SKM-1 treated with dmso at 0.1 percent for 144 hours (cell line): ENCODE measurements around the gene FLT3.

Experiments
- DNase-seq: peaks from one replicate; lab custom pipeline; 2025; ENCODE audit not compliant: unreplicated experiment; lab: John Stamatoyannopoulos, UW

FLT3 gene

GRCh38 chr13:28046981-28047380, 53.4 kb downstream of the FLT3 start:
- no peak for DNase-seq

DNA sequence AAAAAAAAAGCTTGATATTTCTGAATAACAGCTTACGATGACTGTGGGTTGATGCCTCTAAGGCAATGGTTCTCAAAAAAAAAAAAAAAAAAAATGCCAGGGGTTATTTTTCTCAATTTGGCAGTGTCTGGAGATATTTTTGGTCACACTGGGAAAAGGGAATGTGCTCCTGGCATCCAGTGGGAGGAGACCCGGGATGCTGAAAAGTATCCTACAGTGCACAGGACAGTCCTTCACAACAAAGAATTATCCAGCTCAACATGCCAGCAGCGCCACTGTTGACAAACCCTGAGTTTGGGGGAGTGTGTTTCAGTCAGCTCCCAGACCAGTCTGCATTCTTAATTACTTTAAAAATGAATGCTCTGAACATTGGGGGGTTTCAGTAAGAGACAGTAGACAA, 54.5 kb downstream of the FLT3 start:
- DNase-seq: no peak

DNA sequence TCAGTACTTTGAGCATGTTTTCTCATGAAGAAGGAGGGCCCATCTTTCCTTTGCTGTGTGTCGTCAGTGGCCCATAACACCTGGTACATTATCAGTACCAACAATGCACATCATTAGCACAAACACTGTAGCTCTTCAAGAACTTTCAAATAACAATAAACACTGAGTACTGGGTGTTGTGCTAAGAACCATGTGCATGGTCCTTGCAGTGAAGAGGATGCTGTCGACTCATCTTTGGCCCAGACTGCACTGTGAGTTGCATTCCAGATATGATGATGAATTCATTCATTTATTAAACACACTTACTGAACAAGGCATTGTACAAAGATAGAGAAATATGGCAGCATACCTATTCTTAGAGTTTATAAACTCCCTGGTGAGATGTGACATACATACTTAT, 55.8 kb downstream of the FLT3 start:
- no peak for DNase-seq

DNA sequence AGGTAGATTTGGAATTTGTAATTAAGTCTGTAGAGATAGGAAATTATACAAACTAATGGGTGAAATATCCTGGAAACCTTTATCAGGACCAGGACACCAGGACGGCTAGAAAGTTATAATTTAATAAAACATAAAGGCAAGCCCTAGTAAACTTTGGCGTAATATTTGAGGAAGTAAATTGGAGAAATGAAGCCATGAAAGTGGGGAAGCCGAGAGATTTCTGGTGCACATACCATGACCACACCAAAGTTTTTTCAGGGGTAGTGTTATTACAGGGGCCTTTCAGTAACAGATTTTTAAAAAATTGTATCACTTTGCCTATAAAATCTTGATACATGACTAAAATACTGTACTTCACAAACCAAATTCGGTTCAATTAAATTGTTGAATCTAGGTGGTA, 57.2 kb downstream of the FLT3 start:
- DNase-seq: peak; percentile 19

DNA sequence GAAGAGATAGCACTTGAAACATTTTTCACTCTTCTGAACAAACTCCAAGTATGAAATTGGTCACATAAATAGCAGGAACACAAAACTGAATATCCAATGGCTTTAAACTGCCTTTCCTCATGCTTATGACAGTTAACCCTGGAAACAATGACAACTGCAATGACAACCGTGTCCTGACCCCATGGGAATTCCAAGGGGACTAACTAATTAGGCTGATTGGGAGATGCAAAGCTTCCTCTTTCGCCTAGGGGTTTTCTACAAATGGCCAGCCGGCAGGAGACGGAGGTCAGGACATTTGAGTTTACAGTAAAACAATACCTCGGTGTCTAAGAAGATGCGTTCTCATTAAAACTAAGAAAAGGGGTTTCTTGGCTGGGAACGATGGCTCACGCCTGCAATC, 58.9 kb downstream of the FLT3 start:
- no peak for DNase-seq

- peak; percentile 43 for DNase-seq
Observed at GRCh38 chr13:28041031-28041461, 59.3 kb downstream of the FLT3 start.

DNA sequence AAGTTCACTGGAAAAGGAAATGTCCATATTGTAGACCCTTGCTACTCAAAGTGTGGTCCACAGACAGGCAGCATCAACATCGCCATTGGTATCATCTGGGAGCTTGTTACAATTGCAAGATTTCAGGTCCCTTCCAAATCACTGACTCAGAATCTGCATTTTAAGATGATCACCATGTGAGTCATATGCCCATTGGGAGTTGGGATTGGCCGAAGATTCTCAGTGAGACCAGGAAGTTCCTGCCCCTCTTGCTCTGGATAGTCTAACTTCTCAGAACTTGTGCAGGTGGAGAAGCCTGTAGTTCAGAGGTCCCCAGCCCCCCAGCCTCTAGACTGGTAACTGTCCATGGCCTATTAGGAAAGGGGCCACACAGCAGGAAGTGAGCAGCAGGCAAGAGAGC, 63.0 kb downstream of the FLT3 start:
- no peak for DNase-seq

DNA sequence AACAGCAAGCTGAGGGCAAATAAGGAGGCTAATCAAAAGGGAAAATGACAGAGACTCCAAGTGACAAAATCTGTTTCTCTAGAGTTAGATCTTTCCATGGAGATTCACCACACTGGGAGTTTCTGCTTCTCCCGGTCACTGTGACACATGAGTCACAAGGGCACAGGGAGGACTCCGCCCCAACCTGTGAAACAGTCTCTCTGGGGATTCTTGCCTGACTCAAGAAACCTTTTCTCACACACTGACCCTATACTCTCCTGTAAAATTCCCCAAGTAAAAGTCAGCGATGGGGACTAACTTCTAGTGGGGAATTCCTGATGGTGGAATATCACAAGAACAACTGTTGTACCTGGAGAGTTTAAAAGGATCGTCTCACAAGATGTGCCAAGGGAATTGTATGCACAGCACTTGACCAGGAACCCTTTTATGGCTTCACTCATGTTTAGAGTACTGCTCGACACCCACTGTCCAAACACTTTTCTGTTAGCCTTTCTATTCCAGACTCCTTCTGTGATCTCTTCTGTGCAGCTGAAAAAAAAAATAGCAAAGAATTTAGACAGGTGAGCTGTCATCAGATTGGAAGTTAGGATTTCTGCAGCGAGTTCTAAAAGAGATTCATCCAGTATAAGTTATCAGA, 65.1 kb downstream of the FLT3 start:
- no peak for DNase-seq

GRCh38 chr13:28033894-28034655, 66.3 kb downstream of the FLT3 start:
- no peak for DNase-seq

- DNase-seq: peak; percentile 6
Observed at GRCh38 chr13:28032438-28032837, 67.9 kb downstream of the FLT3 start.

- DNase-seq: peak; percentile 39
Observed at GRCh38 chr13:28031896-28032288, 68.5 kb downstream of the FLT3 start.

- peak; percentile 93 for DNase-seq
Observed at GRCh38 chr13:28031220-28031895, 69.0 kb downstream of the FLT3 start.

- DNase-seq: no peak
Observed at GRCh38 chr13:28027607-28028364, 72.6 kb downstream of the FLT3 start.

GRCh38 chr13:28027071-28027470, 73.3 kb downstream of the FLT3 start:
- no peak for DNase-seq

- no peak for DNase-seq
Observed at GRCh38 chr13:28026508-28026907, 73.9 kb downstream of the FLT3 start.

DNA sequence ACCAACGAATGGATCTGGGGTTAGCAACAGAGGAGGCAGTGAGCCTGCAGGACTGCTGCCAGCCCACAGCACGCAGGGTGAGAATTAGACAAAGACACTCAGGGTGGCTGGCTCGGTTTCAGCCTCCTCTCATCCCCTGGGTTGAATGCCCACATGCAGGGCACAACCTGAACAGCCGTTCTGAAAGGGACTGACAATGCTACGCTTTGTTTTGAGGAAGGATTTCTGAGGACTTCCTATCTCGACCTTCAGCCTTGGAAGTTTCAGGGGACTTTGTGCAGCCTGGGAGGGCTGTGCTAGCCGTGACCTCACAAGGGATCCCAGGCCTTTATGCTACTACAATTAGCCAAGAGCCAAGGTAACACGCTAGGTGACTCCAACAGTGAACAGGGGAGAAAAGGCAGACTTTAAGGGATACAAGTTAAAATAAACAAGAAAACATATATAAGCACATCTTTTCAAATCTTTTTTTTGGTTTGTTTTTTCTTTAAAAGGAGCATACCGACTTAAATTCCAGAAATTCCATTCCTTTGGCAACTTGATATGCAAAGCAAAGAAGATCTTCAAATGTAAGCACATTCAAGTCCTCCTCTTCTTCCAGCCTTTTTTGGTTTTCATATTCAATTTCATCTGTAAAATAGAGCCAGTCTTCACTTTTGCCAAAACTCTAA, 77.4 kb downstream of the FLT3 start:
- DNase-seq: no peak

- DNase-seq: no peak
Observed at GRCh38 chr13:28014301-28014700, 86.1 kb downstream of the FLT3 start.

DNA sequence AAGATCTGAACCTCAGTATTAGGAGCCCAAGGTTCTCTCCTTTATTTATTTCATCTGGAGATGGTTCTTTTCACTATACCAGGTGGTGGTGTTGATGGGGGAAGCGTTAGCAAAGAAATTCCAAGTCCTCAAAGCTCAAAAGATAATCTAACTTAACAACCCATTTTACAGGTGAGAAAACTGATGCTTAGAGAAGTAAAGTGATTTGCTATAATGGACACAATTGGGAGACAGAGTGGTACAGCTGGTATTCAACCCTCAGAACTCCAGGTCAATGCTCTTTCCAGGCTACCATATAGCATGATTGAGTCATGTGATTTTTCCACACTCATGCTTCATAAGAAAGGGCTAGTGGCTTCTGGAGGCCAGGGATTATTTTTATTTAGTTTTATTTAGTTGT, 86.9 kb downstream of the FLT3 start:
- DNase-seq: no peak

- no peak for DNase-seq
Observed at GRCh38 chr13:28012896-28013295, 87.5 kb downstream of the FLT3 start.

DNA sequence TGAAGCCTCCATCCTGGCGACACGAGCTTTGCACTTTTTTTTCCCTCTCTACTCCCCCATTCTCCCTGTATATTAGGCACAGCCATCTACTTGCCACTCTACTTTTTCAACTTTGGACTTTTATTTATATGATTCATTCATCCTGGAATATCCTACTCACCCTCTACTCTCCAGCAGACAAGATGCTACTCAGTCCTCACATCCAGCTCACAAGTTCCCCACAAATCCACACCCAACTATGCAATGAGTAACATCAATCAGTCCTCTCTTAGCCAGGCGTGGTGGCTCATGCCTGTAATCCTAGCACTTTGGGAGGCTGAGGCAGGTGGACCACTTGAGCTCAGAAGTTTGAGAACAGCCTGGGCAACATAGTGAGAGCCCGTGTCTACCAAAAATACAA, 88.0 kb downstream of the FLT3 start:
- no peak for DNase-seq

GRCh38 chr13:28010046-28010445, 90.3 kb downstream of the FLT3 start:
- no peak for DNase-seq
